ENCODE results near the gene OSTF1. TPM values are rescaled to one million over a fixed set of nuclear protein-coding genes. Genes with fewer than 3 reads are reported as not detected.

OSTF1 gene
- total and polyA plus RNA-seq, 2 experiments from 2014 or later, result 15.6 to 24.0 TPM

GRCh38 chr9:75164573-75164972 lies 76.3 kb downstream of the OSTF1 start:
- H3K4me1 ChIP-seq (ENCODE audit: insufficient read depth), result peaks cover 10% of the 10 kb centered on the region
- DNase-seq (ENCODE audit: low spot score) (no peak), ATAC-seq (no peak)
- peaks cover 10% of the 10 kb centered on the region; the same call in 1 of the 3 replicates for H3K9me3 Mint-ChIP-seq
- H3K27me3 ChIP-seq (ENCODE audit: insufficient read depth), result no peaks in the 10 kb centered on the region
- H3K9me2 ChIP-seq (ENCODE audit: insufficient read depth), result no peaks in the 10 kb centered on the region
- H3K36me3 Mint-ChIP-seq (ENCODE audit: low read depth), result no peaks in the 10 kb centered on the region; the same call in 2 of the 3 replicates
- no peaks in the 10 kb centered on the region for H3K27me3 Mint-ChIP-seq (ENCODE audit: insufficient read depth, low read depth, poor library complexity)
- peaks cover 8% of the 10 kb centered on the region for H3K4me1 Mint-ChIP-seq
- no peak for TF ChIP-seq REST (IDR thresholded peaks at IDR 0.05; ENCODE audit: unreplicated experiment)
- no peak for TF ChIP-seq JUNB (IDR thresholded peaks at IDR 0.05; ENCODE audit: unreplicated experiment)
- TF ChIP-seq ZNF114 (CRISPR knock-in tag; IDR thresholded peaks at IDR 0.05), result no peak
- TF ChIP-seq NANOG (IDR thresholded peaks at IDR 0.05; ENCODE audit: borderline replicate concordance), result no peak
- TF ChIP-seq POLR2AphosphoS5 (IDR thresholded peaks at IDR 0.05; ENCODE audit: low read depth), result no peak
- no peak for TF ChIP-seq ZNF331 (CRISPR knock-in tag; IDR thresholded peaks at IDR 0.05; ENCODE audit: low read depth)
- TF ChIP-seq ETS1 (IDR thresholded peaks at IDR 0.05), result no peak
- no peak for TF ChIP-seq EZH2phosphoT487 (IDR thresholded peaks at IDR 0.05; ENCODE audit: unreplicated experiment)
- no peak for TF ChIP-seq ZNF462 (CRISPR knock-in tag; IDR thresholded peaks at IDR 0.05)
- no peak for TF ChIP-seq EZH2 (IDR thresholded peaks at IDR 0.05; ENCODE audit: low read depth, unreplicated experiment)
- TF ChIP-seq CREB1 (CRISPR knock-in tag; IDR thresholded peaks at IDR 0.05; ENCODE audit: low read depth), result no peak
- TF ChIP-seq CTCF (conservative IDR thresholded peaks at IDR 0.05; ENCODE audit: low read depth in 2 of 2), result no peak
- H4K20me1 ChIP-seq (replicated peaks; ENCODE audit: insufficient read depth), result no peaks in the 10 kb centered on the region
- H3F3A ChIP-seq (replicated peaks; ENCODE audit: low read depth), result no peaks in the 10 kb centered on the region
- no peak overlapping the region for H3K4me2 ChIP-seq
- H3K27ac Mint-ChIP-seq, result no peak overlapping the region
- H3K27ac ChIP-seq (ENCODE audit: low read depth), result no peak overlapping the region
- H2AFZ ChIP-seq, result no peak overlapping the region
- H3K4me3 ChIP-seq, result no peak overlapping the region
- H3K4me3 Mint-ChIP-seq, result no peak overlapping the region
- no peaks in the 10 kb centered on the region for H3K36me3 ChIP-seq (ENCODE audit: insufficient read depth)
- no peaks in the 10 kb centered on the region for H3K79me2 ChIP-seq (replicated peaks; ENCODE audit: insufficient read depth)
